HEK293 (cell line): ENCODE results near the gene MTMR2.

Experiments
- FEZF1 ChIP-seq: fragments of 450-650 bp; formaldehyde crosslinking; IDR thresholded peaks from 2 replicates; pipeline ENCODE4 v1.5.1; 2016; ENCODE audit warnings: missing biosample characterization, missing genetic modification characterization
- HOXD13 ChIP-seq: sonication (generic); formaldehyde crosslinking; IDR thresholded peaks from 2 replicates; pipeline ENCODE4 v1.8.0; 2022; ENCODE audit warnings: missing genetic modification reagents, borderline replicate concordance
- MZF1 ChIP-seq: fragments of 450-650 bp; formaldehyde crosslinking; IDR thresholded peaks from 2 replicates; pipeline ENCODE4 v1.5.1; 2017; ENCODE audit warnings: missing biosample characterization, missing genetic modification characterization, borderline replicate concordance
- TCF7L2 ChIP-seq: IDR thresholded peaks from 2 replicates; pipeline ENCODE4 v1.6.1; 2011; ENCODE audit warnings: low read depth, mild to moderate bottlenecking, inconsistent platforms, low read length, moderate library complexity, borderline replicate concordance
- ZNF202 ChIP-seq: fragments of 450-650 bp; formaldehyde crosslinking; IDR thresholded peaks from 2 replicates; pipeline ENCODE4 v1.5.1; 2016; ENCODE audit warnings: missing biosample characterization, missing genetic modification characterization, borderline replicate concordance
- ZNF292 ChIP-seq: fragments of 450-650 bp; formaldehyde crosslinking; IDR thresholded peaks from 2 replicates; pipeline ENCODE4 v1.5.1; 2016; ENCODE audit warnings: low read depth, missing biosample characterization, missing genetic modification characterization, borderline replicate concordance
- ZNF777 ChIP-seq: fragments of 450-650 bp; formaldehyde crosslinking; IDR thresholded peaks from 2 replicates; pipeline ENCODE4 v1.5.1; 2017; ENCODE audit warnings: missing biosample characterization, missing genetic modification characterization, borderline replicate concordance
- ZXDB ChIP-seq: fragments of 450-650 bp; formaldehyde crosslinking; IDR thresholded peaks from 2 replicates; pipeline ENCODE4 v1.5.1; 2016; ENCODE audit warnings: missing biosample characterization, missing genetic modification characterization
- TF ChIP-seq, protein P1 (sequence below): fragments of 450-650 bp; formaldehyde crosslinking; IDR thresholded peaks from 2 replicates; pipeline ENCODE4 v1.5.1; 2016; ENCODE audit warnings: missing biosample characterization, missing genetic modification characterization
- TF ChIP-seq, protein P2 (sequence below): fragments of 450-650 bp; formaldehyde crosslinking; IDR thresholded peaks from 2 replicates; pipeline ENCODE4 v1.5.1; 2016; ENCODE audit warnings: missing biosample characterization, missing genetic modification characterization
- TF ChIP-seq, protein P3 (sequence below): fragments of 450-650 bp; formaldehyde crosslinking; IDR thresholded peaks from 2 replicates; pipeline ENCODE4 v1.5.1; 2016; ENCODE audit warnings: missing biosample characterization, missing genetic modification characterization

DNA sequence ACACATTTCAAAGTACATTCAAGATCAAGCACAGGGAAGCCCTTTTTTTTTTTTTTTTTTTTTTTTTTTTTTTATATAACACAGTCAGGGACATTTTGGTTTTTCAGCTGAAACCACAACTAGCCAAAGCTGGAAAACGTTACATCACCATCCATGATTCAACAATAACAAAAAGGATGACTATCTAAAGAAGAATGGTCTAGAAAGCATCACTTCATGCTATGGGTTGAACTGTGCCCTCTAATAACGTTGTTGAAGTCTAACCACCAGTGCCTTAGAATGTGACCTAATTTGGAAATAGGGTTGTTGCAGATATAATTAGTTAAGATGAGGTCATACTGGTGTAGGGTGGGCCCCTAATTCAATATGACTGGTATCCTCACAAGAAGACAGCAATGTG is 46.6 kb downstream of the MTMR2 start:
- no peak for TF ChIP-seq ZNF292 (tag by site-specific recombination)
- TF ChIP-seq, protein P1, sequence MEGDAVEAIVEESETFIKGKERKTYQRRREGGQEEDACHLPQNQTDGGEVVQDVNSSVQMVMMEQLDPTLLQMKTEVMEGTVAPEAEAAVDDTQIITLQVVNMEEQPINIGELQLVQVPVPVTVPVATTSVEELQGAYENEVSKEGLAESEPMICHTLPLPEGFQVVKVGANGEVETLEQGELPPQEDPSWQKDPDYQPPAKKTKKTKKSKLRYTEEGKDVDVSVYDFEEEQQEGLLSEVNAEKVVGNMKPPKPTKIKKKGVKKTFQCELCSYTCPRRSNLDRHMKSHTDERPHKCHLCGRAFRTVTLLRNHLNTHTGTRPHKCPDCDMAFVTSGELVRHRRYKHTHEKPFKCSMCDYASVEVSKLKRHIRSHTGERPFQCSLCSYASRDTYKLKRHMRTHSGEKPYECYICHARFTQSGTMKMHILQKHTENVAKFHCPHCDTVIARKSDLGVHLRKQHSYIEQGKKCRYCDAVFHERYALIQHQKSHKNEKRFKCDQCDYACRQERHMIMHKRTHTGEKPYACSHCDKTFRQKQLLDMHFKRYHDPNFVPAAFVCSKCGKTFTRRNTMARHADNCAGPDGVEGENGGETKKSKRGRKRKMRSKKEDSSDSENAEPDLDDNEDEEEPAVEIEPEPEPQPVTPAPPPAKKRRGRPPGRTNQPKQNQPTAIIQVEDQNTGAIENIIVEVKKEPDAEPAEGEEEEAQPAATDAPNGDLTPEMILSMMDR = no peak
- TF ChIP-seq ZNF202 (tag by site-specific recombination) = no peak
- TF ChIP-seq, protein P2, sequence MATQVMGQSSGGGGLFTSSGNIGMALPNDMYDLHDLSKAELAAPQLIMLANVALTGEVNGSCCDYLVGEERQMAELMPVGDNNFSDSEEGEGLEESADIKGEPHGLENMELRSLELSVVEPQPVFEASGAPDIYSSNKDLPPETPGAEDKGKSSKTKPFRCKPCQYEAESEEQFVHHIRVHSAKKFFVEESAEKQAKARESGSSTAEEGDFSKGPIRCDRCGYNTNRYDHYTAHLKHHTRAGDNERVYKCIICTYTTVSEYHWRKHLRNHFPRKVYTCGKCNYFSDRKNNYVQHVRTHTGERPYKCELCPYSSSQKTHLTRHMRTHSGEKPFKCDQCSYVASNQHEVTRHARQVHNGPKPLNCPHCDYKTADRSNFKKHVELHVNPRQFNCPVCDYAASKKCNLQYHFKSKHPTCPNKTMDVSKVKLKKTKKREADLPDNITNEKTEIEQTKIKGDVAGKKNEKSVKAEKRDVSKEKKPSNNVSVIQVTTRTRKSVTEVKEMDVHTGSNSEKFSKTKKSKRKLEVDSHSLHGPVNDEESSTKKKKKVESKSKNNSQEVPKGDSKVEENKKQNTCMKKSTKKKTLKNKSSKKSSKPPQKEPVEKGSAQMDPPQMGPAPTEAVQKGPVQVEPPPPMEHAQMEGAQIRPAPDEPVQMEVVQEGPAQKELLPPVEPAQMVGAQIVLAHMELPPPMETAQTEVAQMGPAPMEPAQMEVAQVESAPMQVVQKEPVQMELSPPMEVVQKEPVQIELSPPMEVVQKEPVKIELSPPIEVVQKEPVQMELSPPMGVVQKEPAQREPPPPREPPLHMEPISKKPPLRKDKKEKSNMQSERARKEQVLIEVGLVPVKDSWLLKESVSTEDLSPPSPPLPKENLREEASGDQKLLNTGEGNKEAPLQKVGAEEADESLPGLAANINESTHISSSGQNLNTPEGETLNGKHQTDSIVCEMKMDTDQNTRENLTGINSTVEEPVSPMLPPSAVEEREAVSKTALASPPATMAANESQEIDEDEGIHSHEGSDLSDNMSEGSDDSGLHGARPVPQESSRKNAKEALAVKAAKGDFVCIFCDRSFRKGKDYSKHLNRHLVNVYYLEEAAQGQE (tag by site-specific recombination) = no peak
- TF ChIP-seq, protein P3, sequence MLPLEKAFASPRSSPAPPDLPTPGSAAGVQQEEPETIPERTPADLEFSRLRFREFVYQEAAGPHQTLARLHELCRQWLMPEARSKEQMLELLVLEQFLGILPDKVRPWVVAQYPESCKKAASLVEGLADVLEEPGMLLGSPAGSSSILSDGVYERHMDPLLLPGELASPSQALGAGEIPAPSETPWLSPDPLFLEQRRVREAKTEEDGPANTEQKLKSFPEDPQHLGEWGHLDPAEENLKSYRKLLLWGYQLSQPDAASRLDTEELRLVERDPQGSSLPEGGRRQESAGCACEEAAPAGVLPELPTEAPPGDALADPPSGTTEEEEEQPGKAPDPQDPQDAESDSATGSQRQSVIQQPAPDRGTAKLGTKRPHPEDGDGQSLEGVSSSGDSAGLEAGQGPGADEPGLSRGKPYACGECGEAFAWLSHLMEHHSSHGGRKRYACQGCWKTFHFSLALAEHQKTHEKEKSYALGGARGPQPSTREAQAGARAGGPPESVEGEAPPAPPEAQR = no peak
- TF ChIP-seq TCF7L2 = no peak
- TF ChIP-seq ZNF777 = no peak
- no peak for TF ChIP-seq HOXD13 (CRISPR knock-in tag)
- no peak for TF ChIP-seq MZF1 (tag by site-specific recombination)
- TF ChIP-seq FEZF1 (tag by site-specific recombination) = no peak
- TF ChIP-seq ZXDB (tag by site-specific recombination) = no peak
